Stimulated activated naive CD4-positive, alpha-beta T cell (primary cell): Measurements from ENCODE around the gene CACNG6.
"Not testable (repeated sequence)": the region's sequence is repeated elsewhere in the genome, so short reads cannot be mapped to it uniquely, and the experiment has no call there.

Experiments used
- DNase-seq, 6 experiments: peaks; one replicate each; lab custom pipeline; 2025; lab: John Stamatoyannopoulos, UW

The CACNG6 gene

GRCh38 chr19:54002495-54003315 lies 11.3 kb downstream of the CACNG6 start:
- no peak for DNase-seq

GRCh38 chr19:54009440-54009839 lies 18.0 kb downstream of the CACNG6 start:
- DNase-seq = no peak

- no peak for DNase-seq
Observed at GRCh38 chr19:54010474-54010873, 19.0 kb downstream of the CACNG6 start.

- no peak for DNase-seq
Observed at GRCh38 chr19:54011507-54012211, 20.2 kb downstream of the CACNG6 start.

GRCh38 chr19:54013866-54014265 lies 22.4 kb downstream of the CACNG6 start:
- no peak for DNase-seq

- no peak for DNase-seq
Observed at GRCh38 chr19:54014920-54015560, 23.6 kb downstream of the CACNG6 start.

- no peak for DNase-seq
Observed at GRCh38 chr19:54017261-54017660, 25.8 kb downstream of the CACNG6 start.

- no peak for DNase-seq
Observed at GRCh38 chr19:54021363-54021762, 29.9 kb downstream of the CACNG6 start.

- DNase-seq = no peak
Observed at GRCh38 chr19:54021932-54022331, 30.5 kb downstream of the CACNG6 start.

- DNase-seq = no peak
Observed at GRCh38 chr19:54023191-54023590, 31.8 kb downstream of the CACNG6 start.

- no peak for DNase-seq
Observed at GRCh38 chr19:54024660-54025059, 33.2 kb downstream of the CACNG6 start.

GRCh38 chr19:54026656-54027055 lies 35.2 kb downstream of the CACNG6 start:
- no peak for DNase-seq

- no peak for DNase-seq
Observed at GRCh38 chr19:54029301-54029700, 37.9 kb downstream of the CACNG6 start.

GRCh38 chr19:54029930-54030490 lies 38.6 kb downstream of the CACNG6 start:
- peak; percentile 1 to 36 (median 28) for DNase-seq

GRCh38 chr19:54030895-54031586 lies 39.6 kb downstream of the CACNG6 start:
- no peak for DNase-seq

GRCh38 chr19:54035215-54036178 lies 44.1 kb downstream of the CACNG6 start:
- no peak for DNase-seq

GRCh38 chr19:54036542-54036941 lies 45.1 kb downstream of the CACNG6 start:
- not testable (repeated sequence) for DNase-seq

GRCh38 chr19:54040003-54040402 lies 48.6 kb downstream of the CACNG6 start:
- DNase-seq = no peak

- no peak for DNase-seq
Observed at GRCh38 chr19:54041969-54042606, 50.7 kb downstream of the CACNG6 start.

GRCh38 chr19:54042989-54043388 lies 51.6 kb downstream of the CACNG6 start:
- no peak for DNase-seq
